GM18511 (cell line): ENCODE results near the gene PALLD.

Experiments
- ATAC-seq: cut with Tn5 transposase; IDR thresholded peaks from one replicate; pipeline ENCODE4 v1.9.1; 2021; ENCODE audit warnings: mild to moderate bottlenecking, moderate library complexity; ENCODE audit not compliant: unreplicated experiment

The PALLD gene

DNA sequence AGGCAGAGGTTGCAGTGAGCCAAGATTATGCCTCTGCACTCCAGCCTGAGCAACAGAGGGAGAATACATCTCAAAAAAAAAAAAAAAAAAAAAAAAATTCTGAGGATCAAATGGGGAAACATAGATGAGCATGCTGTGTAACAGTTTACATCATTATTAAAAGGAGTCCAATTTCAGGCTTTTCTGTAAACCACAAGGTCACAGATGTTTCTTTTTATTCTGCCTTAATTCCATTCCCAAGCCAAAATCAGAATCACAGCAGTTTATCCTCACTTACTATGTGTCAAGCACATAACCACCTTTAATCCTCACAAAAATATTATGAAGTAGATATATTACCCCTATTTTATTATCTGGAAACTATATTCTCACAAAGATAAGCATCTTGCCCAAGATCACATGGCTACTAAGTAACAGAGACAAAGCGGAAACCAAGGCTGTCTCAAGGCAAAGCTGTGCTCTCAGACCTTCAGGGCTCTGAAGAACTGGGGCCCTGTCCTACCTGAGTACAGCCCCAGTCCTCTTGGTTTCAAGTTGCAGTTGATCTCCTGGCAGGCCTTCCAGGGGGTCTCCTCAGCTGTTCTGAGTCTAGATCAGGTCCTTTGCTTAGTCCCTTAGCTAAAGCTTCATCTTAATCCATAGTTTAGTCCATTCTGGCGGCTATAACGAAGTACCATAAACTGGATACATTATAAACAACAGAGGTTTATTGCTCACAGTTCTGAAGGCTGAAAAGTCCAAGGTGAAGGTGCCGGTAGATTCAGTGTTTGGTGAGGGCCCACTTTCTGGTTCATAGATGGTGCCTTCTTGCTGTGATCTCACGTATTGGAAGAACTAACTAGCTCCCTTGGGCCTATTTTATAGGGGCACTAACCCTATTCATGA is 141.3 kb downstream of the PALLD start:
- no peak for ATAC-seq

DNA sequence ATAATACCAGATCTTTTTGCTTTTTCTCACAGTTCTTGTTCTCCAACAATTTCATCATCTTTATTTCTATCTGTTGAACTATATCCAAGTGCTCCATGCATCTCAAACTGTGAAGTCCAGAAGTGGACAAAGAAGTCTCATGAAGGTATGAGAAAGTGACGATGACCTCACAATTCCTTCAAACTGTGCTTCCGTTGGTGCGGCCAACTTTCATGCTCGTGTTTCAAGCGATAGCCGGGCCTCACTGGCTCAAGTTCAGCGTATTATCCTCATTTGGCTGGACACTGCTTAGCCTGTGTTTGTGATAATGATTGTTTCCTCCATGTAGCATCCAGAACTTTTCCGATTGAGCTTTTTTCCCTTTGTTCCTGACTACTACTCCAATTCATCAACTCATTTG is 143.1 kb downstream of the PALLD start:
- no peak for ATAC-seq

DNA sequence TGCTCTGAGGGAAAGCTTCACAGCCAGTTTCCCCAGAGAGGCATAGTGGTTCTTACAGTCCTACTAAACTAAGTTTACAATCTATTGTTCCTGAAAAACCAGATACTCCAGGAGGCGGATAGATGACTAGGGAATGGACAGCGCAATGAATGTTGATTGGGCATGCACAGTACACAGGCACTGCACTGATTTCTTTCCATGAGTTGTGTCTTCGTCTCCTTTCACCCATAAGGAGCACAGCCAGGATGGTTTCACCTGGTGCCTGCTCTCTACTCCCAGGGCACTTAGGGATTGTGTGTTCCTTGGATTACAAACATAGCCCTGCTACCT is 144.9 kb downstream of the PALLD start:
- no peak for ATAC-seq

DNA sequence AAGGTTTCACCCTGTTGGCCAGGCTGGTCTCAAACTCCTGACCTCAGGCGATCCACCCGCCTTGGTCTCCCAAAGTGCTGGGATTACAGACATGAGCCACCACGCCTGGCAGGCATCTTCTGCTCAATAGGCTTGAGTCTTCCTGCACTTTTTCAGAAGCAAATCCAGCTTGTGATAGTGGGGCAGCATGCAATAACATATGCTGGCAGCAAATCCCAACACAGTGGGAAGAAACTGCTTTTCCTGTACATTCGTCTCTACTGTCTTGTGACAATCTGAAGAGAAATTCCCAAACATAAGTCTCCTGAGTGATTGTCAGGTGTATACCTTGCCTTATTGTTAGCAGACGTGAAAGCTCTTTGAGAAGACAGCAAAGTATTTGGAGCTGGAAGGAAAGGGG is 145.7 kb downstream of the PALLD start:
- ATAC-seq: no peak

DNA sequence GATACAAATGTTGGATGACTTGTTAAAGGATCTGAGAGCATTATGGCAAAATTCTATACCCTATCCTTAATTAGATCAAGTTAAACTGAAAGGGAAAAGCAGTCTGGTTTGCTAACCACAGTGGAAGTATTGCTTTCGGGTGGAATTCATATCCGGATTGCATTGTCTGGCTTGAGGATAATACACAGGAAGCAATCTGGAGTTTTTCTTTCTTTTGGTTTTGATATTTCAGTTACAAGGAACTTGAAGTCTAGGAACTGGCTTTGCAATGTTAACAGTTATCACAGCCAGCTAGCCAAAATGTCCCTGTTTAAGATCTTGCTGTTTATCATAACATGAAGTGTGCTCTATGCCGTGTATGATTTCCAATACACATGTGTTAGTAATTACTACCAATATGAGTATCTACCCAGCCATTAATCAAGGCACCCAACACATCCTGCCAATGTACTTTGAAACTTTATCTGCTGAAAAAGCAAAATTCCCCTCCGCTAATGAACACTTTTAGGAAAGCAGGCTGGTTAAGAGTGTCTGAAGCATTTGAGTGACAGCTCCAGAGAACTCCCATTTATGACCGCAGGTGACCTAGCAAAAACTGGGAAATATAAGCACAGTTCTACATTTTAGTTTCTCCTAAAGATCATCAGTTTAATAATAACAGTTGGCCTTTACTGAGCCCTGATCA is 146.4 kb downstream of the PALLD start:
- ATAC-seq: no peak

DNA sequence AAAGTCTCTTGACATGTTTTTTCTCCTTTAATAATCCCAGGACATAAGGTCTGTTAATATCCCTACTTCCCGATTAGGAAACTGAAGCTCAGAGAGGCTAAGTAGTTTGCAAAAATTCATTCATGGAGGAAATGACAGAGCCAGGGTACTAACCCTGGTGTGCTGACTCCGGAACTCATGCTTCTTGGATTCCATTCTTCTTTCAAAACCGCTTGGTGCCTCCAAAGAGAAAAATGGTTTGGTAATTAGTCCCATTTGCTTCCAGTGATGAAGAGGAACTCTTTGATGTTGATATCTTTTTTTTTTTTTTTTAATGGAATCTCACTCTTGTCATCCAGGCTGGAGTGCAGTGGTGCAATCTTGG is 146.9 kb downstream of the PALLD start:
- no peak for ATAC-seq

DNA sequence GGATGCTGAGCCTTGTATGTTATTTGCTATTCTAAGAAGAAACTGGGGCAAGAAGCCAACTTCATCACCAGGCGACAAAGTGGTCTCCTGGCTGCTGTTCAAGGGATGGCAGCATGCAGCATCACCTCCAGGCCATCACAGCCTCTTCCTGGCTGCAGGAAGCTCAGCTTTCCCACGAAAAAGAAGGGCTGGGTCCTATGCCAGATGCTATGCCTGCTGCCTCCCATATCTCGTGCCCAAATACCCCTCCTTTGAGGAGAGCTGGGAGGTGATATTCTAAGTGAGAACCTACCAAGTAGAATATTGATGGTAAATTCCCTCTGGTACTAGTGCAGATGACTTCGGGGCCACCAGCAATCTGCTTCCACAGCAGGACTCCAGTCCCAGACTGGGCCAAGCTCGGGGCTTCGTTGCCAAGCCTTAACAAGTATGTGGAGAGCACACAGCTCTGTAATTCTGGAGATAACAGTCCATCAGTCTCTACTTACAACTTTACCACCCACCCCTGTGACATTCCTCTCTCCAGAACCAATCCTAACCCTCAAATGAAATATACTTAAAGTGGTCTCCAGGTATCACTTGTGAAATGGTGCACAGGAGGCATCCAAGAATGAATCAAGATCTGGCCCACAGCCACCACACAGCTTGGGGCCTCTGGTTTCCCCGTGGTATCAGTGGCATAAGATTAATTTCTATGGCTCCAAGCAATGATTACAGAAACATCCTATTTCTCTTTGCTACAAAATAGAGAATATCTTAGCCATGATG is 149.3 kb downstream of the PALLD start:
- ATAC-seq: no peak

DNA sequence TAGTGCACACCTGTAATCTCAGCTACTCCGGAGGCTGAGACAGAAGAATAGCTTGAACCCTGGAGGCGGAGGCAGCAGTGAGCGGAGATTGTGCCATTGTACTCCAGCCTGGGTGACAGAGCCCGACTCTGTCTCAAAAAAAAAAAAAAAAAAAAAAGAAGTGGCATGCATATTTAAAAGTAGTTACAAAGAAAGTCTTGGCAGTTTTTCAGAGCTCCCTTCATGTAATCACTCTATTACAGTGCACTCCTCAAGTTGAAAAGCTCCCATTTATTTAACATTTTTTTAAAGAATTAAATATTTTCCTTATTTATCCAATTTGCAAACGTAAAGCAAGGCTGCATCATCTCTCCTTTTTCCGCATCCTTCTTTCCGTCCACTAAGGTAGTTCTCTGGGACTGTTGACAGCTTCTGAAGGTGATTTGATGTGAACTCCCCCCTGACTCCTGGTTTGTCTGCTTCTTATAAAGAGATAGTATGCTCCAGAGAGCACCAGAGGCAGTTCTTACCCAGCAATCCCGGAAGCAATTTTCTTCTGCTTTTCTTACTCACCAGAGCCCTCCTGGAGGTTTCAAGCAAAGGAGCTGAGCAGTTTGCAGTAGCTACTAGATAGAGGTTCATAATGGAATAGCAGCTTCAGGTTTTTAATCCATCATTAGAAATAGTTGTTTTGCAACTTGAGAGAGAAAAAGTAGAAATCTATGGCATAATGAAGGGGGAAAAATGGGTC is 151.0 kb downstream of the PALLD start:
- no peak for ATAC-seq

DNA sequence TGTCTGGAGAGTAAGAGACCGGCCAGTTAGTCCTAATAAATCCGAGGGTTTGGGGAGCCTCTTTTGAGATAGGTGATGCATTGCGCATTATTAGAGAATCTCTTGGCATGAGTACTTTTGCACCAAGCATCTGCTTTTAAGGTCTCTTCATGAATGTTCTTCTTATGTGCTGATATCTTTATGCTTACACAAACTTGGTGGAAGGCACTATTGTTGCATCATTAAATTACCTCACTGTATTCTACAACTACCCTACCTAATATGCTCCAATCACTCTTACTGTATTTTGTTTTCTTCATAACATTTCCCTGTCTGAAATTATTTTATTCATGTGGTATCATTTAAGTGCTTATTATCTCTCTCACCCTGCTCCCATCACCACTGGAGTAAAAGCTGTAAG is 151.6 kb downstream of the PALLD start:
- ATAC-seq: no peak

DNA sequence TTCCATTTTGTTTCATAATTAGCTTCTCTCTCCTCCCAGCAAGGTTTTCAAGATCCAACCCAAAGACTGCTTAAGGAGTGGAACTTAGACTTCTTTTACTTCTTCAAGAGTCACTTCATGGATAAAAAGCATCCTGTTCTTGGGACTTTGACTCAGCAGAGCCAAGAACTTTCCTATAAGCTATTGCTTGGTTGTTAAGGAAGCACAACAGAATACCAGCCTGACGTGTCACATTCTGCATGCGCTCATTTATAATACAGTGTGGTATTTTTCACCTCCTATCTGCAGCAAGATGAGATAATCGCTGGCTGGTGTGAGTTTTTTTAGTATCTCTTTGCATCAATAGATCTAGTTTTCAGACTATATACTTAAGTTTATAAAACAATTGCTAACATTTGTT is 152.1 kb downstream of the PALLD start:
- no peak for ATAC-seq

DNA sequence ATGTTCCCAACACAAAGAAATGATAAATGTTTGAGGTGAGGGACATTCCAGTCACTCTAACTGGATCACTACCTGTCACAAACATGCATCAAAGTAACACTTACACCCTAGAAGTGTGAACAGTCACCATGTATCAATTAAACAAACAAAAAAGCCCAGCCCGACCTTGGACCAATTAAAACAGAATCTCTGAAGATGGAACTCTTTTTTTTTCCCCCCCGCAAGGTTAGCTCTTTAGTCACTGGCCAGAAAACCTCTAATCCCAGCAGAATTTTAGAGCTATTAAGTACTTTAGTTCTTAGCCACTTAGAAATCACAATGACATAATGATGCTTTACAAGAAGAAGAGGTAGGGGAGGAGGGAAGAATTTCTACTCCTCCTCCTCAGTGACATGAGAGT is 154.5 kb downstream of the PALLD start:
- ATAC-seq: no peak

DNA sequence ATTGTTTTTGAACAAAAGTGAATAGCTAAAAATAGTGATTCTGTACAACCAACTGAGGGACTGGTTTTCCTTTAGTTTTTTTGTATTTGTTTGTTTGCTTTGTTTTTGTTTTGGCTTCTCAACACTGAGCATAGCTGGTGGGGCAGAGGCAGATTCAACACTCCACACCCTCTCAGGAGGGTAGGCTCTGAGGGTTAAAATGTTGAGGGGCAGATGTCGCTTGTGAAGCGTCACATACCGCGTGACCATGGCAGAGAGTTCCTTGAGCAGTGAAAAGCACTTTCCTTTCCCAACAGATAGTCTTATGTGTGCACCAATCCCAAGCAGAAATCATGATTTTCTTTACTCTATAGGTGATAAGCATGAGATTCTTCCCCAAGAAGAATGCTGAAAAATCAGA is 155.0 kb downstream of the PALLD start:
- ATAC-seq: no peak

DNA sequence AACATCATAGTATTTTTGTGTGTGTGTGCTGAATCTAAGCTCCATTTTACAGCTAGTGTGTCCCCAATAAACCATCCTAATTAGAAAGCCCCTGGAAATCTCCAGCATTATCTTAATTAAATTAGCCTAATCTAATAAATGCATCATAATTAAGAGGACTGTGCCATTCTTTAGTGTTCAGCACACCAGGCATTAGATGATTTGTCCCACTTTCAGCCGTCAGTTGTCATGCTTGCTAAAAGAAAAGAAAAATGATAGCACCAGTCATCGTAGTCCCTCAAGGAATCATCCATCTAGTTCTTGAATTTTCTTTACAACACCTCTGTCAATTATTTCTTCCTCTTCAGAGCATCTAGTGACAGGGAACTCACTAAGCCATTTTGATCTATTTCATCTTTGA is 155.9 kb downstream of the PALLD start:
- no peak for ATAC-seq

DNA sequence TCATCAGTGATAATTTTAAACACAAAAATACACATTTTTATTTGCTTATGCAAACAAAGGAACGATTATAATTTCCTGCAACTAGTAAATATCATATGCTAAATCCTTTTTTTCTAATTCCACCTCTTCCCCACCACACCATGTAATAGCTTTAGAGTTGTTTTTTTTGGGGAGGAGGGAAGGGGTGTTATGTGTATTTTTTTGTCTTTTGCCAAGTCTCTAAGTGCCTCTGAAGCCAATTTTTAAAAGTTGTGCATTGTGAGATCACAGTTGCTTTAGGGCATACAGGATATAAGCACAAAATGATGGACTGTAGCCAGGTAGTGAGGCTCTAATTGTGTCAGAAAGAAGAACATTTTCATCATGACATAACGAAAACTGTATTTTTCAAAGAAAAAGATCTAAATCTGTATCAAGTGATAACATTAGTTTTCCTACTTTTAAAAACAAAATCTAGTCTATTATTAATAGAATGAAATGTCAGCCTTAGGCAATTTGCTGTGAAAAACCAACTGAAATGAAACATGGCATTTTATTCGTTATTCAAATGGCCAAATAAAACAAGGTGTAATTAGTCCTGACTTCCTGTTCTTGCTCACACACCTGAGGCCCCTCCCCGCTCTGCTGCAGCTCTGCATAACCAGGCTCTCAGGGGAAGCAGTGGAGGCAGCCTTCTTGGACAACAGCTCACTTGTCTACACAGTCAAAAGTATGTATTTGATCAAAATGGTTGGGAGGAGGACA is 157.4 kb downstream of the PALLD start:
- ATAC-seq: no peak

DNA sequence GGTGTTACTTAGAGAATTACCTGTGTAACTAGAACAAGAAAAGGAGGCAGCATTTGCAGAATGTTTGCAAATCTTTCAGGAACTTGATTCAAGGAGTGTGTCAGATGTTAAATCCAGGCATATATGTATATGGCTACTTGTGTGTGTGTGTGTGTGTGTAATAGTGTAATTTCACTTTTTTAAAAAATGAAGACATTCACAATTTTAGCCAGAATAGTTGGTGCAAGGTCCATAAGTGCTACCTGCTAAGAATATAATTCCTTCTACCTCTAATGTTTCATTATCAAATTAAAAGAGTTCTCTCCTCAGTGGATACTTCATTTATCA is 158.0 kb downstream of the PALLD start:
- ATAC-seq: no peak

DNA sequence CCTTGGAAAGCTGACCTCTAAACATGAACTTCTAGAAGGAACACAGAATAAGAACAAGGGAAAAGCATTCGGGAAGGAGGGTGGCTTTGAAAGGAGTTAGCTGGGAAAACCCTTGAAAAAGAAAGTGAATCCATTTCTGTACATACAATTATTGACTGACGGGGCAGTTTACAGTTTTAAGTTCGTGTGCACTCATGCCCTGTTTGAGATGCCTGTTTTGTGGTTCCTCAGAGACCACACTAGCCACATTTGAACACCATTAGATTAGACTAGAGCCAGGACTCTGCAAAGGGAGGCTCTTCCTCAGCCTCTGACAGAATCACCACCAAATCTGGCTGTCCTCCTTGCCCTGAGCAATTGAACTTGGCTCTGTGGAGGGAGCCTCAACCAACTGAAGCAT is 158.3 kb downstream of the PALLD start:
- no peak for ATAC-seq

DNA sequence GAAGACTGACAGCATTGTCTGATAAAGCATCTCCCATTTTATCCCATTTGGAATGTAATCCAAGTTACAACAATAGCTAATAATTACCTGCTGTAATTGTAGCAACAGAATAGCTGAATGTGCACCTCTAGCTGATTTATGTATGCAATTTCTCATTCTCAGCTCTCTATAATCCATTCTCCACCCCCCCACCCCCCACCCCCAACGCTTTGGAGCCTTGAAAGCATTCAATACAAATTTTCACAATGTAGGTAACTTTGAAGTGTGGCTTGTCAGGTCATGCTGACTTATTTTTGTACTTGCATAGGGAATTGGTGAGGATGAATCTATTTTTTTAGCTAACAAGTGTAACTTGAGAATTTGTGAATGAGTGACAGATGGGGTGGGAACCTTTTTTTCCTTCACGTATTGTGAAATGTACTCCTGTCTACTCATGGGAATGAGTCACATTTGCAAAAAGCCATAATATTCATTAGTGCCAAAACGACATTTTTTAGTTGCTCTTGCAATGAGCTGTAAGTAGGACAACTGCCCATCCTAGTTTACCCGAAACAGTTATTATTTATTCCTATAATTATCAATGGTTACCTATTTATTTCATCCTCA is 159.3 kb downstream of the PALLD start:
- ATAC-seq: no peak

DNA sequence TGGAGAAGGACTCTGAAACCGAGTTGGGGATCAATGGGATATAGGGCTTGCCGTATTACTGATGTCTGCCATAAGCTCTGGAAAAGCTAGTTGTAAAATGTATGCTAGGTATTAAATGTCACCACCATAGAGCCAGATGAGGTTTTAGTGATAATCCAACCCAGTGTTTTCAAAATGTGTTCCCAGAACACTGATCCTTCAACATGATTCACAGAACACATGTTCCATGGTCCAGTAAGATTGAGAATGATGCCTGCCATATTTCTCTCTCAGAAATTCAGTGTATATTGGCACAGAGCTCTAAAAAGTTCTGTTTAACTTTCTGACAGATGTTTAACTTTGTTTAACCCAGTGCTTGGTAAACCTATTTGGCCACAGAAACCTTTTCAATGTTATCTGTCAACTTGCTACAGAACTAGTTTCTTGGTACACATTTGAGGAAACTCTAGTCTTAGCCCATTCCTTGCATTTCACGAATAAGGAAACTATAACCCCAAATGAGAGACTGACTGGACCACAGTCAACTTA is 160.2 kb downstream of the PALLD start:
- no peak for ATAC-seq

DNA sequence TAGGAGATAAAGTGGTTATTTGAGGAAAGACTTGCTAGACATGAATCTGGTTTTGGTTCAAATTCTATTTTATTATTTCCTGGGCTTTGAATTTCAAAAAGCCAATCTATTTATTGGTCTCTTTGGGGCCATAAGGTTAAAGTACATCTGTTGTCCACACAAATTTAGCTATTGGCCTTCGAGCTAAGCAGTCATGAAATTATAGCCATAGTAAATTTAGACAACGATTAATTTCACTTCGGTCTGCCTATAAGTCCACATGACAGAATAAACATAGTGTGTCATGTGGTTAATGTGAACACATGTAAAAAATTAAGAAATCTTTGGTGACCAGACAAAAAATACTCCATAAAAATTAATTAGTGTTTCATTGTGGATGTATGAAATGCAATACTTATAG is 161.9 kb downstream of the PALLD start:
- no peak for ATAC-seq
